CD4-positive, alpha-beta T cell treated with Interleukin-6 for 4 hours (primary cell): Measurements from ENCODE around the gene OSBPL9.
A peak's percentile ranks its signal among the peaks of the same experiment; 100 is the strongest.

Experiments used
- DNase-seq: peaks from one replicate; pipeline ENCODE4 v3.0.0-alpha.2; 2020; ENCODE audit warnings: mixed read lengths

OSBPL9 gene

GRCh38 chr1:51741121-51741681 lies 124.3 kb downstream of the OSBPL9 start:
- no peak for DNase-seq

DNA sequence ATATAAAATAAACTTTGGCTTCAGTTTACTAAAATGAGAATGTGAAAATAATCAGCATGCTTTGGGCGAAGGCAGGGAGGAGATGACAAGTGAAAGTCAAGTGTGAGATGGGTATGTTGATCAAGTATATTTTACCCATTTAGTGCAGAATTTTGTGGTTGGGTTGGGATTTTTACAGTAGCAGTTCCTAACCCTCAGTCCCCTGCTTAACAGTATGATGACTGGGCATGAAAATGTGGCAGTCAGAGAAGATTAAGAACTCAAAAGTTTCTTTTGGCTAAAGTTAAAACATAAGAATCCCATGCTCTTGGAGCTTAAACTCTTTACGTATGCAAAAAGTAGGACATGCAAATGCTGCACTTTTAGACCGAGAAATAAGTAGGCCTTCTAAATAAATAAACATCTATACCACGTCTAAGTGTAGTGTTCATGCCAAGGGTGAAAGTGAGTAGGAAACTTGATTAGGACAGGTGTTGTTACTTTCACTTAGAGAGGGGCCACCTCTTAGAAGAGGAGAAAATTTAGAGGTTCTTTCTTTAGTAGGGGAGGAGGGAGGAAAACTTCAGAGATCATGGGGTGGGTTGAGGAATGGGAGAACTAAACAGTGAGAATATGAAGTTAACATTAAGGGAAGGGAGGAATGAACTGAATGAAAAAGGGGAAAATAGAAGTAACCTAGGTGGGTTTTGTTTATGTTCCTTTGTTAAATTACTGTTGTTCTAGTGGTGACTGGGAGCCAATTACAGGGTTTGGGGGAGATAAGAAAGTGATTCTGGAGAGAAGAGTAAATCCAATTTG lies 127.8 kb downstream of the OSBPL9 start:
- DNase-seq: no peak

DNA sequence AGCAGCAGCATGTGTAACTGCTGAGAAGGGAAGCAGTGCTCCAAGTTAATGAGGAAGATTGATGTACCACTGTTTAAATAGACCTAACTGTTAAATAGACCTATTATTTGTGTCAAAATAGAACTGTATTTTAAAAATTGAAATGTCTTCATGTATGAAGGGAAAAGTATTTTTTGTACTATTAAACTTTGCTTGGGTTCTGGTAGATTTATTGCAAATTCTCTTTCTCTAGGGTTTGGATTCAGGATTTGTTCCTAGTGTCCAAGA lies 128.3 kb downstream of the OSBPL9 start:
- no peak for DNase-seq

DNA sequence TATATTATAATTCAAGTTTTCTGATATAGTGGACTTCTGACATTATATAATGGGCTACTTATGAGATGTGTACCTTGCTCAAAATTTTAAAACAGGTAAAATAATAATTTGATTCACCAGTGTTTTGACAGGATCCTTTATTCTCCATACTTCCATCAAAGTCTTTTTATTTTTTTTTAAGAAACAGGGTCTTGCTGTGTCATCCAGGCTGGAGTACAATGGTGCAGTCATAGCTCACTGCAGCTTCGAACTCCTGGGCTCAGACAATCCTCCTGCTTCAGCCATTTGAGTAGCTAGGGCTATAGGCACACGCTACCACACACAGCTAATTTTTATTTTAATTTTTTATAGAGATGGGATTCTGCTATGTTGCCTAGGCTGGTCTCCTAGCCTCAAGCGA lies 132.3 kb downstream of the OSBPL9 start:
- no peak for DNase-seq

DNA sequence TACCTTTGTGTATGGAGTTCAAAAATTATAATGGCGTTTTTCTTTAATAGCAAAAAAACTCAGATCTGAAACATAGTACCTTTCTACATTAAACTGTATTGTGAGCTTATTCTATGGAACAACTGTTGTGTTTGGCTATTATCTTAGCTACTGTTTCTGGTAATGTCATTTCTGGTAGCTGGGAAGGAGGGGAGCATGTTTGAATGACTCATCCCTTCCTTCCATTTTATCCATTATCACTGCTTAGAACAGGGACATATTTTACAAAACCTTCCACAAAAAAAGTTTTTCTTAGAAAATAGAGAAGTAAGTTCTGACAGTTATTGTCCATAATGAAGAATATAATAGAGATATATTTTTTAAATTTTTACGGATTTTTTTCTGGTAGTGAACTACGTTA lies 133.3 kb downstream of the OSBPL9 start:
- DNase-seq: no peak

GRCh38 chr1:51750729-51751128 lies 133.8 kb downstream of the OSBPL9 start:
- DNase-seq: no peak

DNA sequence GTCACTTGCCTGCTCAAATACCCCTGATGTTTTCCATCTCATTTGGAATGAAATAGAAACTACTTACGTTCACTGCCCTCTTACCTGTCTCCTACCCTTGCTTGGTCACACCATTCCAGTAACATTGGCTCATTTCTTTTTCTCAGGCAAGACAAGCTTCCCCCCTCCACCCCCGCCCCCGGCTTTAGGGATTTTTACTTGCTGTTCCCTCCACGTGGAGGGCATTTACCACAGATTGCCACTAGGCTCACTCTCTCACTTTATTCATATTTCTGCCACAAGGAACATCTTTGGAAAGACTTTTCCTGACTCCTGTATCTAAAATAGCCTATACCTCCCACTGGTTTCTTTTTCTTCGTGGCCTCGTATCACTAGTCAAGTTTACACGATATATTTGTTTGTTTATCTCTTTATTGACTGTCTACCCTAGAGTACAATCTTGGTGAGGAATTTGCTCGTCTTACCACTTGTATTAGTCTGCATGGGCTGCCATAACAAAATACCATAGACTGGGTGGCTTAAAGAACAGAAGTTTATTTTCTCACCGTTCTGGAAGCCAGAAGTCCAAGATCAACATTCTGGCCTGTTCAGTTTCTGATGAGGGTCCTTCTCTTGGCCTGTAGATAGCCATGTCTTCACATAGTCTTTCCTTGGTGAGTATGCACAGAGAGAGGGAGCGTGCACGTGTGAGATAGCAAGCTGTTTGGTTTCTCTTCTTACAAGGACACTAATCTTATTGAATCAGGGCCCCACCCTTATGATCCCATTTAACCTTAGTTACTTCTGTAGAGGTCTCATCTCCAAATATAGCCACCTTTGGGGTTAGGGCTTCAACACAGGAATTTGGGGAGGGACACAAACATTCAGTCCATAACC lies 135.4 kb downstream of the OSBPL9 start:
- DNase-seq: no peak

DNA sequence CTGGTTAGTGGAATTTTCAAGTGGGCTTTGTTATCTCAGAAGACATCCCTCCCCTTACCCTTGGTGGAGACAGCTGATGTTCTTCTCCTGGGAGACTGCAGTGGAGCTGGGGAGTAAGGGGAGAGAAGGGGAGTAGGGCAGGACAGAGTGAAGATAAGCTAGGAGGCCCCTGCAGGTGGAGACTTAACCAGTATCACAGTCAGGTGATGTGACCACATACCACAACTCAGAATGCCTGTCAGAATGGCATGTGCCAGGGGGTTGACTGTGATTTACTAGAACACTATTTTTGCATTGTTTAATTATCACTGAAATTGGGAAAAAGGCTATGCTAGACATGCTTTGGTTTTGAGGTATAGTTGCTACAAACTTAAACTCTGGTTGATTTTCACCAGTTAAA lies 137.1 kb downstream of the OSBPL9 start:
- no peak for DNase-seq

GRCh38 chr1:51754666-51755065 lies 137.8 kb downstream of the OSBPL9 start:
- DNase-seq: no peak

GRCh38 chr1:51755437-51755836 lies 138.5 kb downstream of the OSBPL9 start:
- no peak for DNase-seq

DNA sequence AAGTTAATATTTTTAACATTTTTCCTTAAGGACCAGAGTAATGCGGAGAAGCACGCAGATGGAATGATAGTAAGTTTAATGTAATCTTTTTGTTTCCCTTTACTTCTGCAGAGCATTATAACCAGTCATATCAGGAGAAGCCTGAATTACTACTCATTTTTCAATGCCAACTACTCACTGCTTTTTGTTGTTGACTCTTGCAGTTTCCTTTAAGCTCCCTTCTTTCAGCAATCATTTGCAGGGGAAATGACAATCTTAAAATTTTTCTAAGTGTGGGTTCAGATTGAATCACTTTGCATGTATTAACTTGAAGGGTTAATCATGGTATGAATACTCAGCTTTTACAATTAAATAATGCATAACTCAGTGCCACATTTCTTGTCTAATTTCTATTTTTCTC lies 139.4 kb downstream of the OSBPL9 start:
- DNase-seq: no peak

DNA sequence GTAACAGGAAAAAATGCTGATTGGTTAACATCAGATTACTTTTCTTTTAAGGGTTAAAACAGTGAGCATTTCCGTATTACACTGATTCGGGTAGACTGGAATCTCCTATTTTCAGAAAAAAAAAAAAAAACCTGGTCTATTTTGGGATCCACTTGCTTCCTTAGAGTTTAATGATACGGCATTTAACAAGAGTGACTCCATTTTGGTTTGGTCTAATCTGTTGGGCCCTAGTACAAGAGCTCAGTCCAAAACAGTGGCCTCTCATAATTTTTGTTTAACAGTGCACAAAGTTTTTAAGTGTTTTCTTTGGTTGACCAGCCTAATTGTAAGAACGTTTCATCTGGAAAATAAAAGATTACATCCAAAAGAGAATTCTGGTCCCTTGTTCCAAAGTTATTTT lies 141.4 kb downstream of the OSBPL9 start:
- DNase-seq: no peak

DNA sequence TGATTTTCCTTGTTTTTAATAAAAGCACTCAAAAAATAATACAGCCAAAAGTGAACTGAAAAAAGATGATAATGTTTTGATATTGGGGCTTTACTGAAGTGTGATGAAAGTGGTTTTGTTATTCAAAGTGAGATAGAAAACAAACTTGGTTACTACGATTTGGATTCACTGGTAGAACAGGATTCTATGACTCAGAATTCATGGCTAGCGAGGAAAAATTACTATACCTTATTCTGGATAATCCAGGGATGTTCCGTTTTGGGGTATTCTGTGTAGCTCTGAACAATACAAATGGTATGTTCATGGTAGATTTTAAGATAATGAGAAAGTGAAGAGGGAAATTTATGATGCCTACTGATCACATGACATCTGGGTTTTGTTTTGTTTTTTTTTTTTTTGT lies 144.0 kb downstream of the OSBPL9 start:
- no peak for DNase-seq

- no peak for DNase-seq
Observed at GRCh38 chr1:51761351-51761750, 144.5 kb downstream of the OSBPL9 start.

- peak; percentile 34 for DNase-seq
Observed at GRCh38 chr1:51768971-51769588, 152.2 kb downstream of the OSBPL9 start.

DNA sequence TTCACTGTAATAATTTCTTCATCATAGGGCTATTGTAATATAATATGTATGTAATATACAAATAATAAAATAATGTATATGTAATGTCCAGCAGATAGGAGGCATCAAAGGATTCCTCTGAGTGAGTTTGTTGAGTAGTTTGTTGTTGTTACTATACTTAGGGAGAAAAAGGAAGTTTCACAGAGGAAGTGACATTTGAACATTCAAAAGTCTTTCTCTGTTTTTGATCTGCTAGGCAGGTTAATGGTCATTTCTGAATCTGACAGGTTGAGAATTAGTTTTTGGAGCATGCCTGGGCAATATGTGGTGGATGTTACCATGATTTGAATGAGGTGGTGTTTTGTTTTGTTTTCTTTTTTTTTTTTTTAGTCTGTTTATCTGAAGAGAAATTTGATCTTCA lies 159.5 kb downstream of the OSBPL9 start:
- DNase-seq: no peak

GRCh38 chr1:51780927-51781326 lies 164.0 kb downstream of the OSBPL9 start:
- no peak for DNase-seq

GRCh38 chr1:51784997-51785421 lies 168.1 kb downstream of the OSBPL9 start:
- no peak for DNase-seq

- DNase-seq: no peak
Observed at GRCh38 chr1:51788938-51789337, 172.0 kb downstream of the OSBPL9 start.

DNA sequence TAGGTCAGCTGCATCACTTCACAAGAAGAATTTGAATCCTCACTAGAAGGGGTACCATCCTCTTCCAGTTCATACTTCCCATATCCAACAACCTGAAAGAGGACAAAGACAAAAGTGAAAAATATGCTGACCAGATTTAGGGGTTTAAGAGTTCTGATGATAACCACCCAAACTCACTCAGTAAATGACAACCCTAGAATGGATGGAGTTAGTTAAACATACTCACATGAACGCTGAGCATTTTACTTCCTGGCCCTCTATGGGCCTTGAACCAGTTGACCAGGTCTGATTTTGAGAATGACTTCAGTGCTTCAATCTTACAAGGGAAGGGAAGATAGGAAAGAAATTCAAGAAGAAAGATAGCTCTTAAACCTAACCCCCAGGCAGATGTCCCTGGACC lies 172.4 kb downstream of the OSBPL9 start:
- no peak for DNase-seq

GRCh38 chr1:51790385-51790784 lies 173.5 kb downstream of the OSBPL9 start:
- DNase-seq: no peak

- no peak for DNase-seq
Observed at GRCh38 chr1:51791888-51792287, 175.0 kb downstream of the OSBPL9 start.

- DNase-seq: no peak
Observed at GRCh38 chr1:51792864-51793263, 176.0 kb downstream of the OSBPL9 start.

DNA sequence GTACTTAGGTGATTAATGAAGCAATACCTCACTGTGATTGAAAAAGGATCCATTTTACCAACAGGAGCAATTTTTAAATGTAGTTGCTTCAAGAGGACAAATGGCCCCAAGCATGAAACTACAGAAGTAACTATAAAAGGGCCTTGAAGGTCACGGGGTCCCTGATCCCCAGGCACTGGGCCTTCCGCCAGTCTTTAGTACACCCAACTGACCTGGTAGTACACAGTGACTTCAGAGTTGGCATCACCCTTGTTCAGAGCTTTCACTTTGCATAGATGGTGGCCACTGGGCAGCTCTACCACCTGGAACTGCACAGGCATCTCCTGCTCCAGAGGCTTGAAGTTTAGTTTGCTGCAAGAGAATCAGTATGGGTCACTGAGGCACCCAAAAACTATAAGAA lies 177.4 kb downstream of the OSBPL9 start:
- DNase-seq: no peak
